ENCODE data around the gene ROR2.

GRCh38 chr9:91555132-91555531, 394.9 kb downstream of the ROR2 start:
- TF ChIP-seq CTCF (IDR thresholded peaks at IDR 0.05) (no peak), POLR2AphosphoS5 (IDR thresholded peaks at IDR 0.05; ENCODE audit: low read depth, low read length) (no peak), REST (IDR thresholded peaks at IDR 0.05; ENCODE audit: insufficient read depth in 1 of 2, low read depth in 2 of 2, low read length in 1 of 2) (no peak), SIN3A (IDR thresholded peaks at IDR 0.05; ENCODE audit: borderline replicate concordance, insufficient read depth, low read depth, low read length) (no peak)

Measured in Panc1 (cell line).